ENCODE measurements around the gene CCNO.

The CCNO gene

DNA sequence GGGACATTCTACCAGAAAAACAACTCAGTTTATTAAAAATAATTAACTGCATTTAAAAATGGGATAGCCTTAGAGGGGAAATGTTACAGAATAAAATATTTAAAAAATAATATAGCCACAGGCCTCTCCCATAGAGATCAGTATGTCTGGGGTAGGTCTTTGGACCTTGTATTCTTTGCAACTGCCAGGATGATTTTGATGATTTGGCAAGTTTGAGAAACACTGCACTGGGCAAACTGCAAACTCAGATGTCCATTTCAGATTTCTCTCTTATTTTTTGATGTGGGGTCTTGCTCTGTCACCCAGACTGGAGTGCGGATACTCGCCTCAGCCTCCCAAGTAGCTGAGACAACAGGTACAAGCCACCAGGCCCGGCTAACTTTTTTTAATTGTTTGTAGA, 24.9 kb upstream of the CCNO start:
- Histone ChIP-seq H3K27ac (ENCODE audit: low read depth, low read length) (no peak overlapping the region), H3K27me3 (ENCODE audit: low read length) (no peaks in the 10 kb centered on the region), H4K20me1 (ENCODE audit: low read depth, low read length) (no peaks in the 10 kb centered on the region), H3K79me2 (ENCODE audit: insufficient read depth, low read length) (no peaks in the 10 kb centered on the region), H3K4me3 (ENCODE audit: insufficient read depth, low read length, poor library complexity, severe bottlenecking) (no peak overlapping the region), H3K9ac (ENCODE audit: low read length) (no peak overlapping the region), H3K9me3 (ENCODE audit: insufficient read depth, low read length) (no peaks in the 10 kb centered on the region), H3F3A (ENCODE audit: insufficient read depth) (0 out of 2 replicates have a peak, but pooled peaks cover 6% of the 10 kb centered on the region), H3K36me3 (ENCODE audit: low read length) (peaks cover 19% of the 10 kb centered on the region; the same call in 1 of the 2 replicates), H3K4me2 (ENCODE audit: low read depth, low read length, poor library complexity, severe bottlenecking) (no peak overlapping the region), H2AFZ (ENCODE audit: low read depth, low read length, severe bottlenecking) (no peak overlapping the region), H3K9me2 (replicated peaks; ENCODE audit: insufficient read depth, low read length) (no peaks in the 10 kb centered on the region)
- TF ChIP-seq CTCF (IDR thresholded peaks at IDR 0.05; ENCODE audit: insufficient read depth, low read length, poor library complexity, severe bottlenecking), result no peak
- TF ChIP-seq EZH2phosphoT487 (conservative IDR thresholded peaks at IDR 0.05; ENCODE audit: low read length), result no peak

- Histone ChIP-seq H4K20me1 (ENCODE audit: low read depth, low read length) (no peaks in the 10 kb centered on the region), H3K27me3 (ENCODE audit: low read length) (no peaks in the 10 kb centered on the region), H3K9me3 (ENCODE audit: insufficient read depth, low read length) (no peaks in the 10 kb centered on the region), H3K79me2 (ENCODE audit: insufficient read depth, low read length) (no peaks in the 10 kb centered on the region), H3K27ac (ENCODE audit: low read depth, low read length) (no peak overlapping the region), H3K4me2 (ENCODE audit: low read depth, low read length, poor library complexity, severe bottlenecking) (no peak overlapping the region), H3K36me3 (ENCODE audit: low read length) (no peaks in the 10 kb centered on the region), H3K4me3 (ENCODE audit: insufficient read depth, low read length, poor library complexity, severe bottlenecking) (no peak overlapping the region), H3F3A (ENCODE audit: insufficient read depth) (no peaks in the 10 kb centered on the region), H2AFZ (ENCODE audit: low read depth, low read length, severe bottlenecking) (no peak overlapping the region), H3K9ac (ENCODE audit: low read length) (no peak overlapping the region), H3K9me2 (replicated peaks; ENCODE audit: insufficient read depth, low read length) (no peaks in the 10 kb centered on the region)
- TF ChIP-seq CTCF (IDR thresholded peaks at IDR 0.05; ENCODE audit: insufficient read depth, low read length, poor library complexity, severe bottlenecking), result no peak
- TF ChIP-seq EZH2phosphoT487 (conservative IDR thresholded peaks at IDR 0.05; ENCODE audit: low read length), result no peak
Measured at GRCh38 chr5:55254802-55255201, 21.4 kb upstream of the CCNO start.

DNA sequence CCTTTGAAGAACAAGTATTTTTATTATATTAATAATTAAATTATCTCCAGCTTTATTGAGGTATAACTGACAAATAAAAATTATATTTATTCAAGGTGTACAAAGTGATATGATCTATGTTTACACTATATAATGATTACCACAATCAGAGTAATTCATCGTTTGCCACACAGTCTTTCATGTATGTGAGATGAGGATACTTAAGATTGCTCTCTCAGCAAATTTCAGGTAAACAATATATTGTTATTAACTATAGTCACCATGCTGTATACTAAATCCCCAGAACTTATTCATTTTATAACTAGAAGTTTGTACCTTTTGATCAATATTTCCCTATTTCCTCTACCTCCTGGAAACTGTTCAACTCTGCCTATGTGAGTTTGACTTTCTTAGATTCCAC, 16.7 kb upstream of the CCNO start:
- no peak overlapping the region for H2AFZ ChIP-seq (ENCODE audit: low read depth, low read length, severe bottlenecking)
- H3K9me2 ChIP-seq (replicated peaks; ENCODE audit: insufficient read depth, low read length), result no peaks in the 10 kb centered on the region
- H3K27ac ChIP-seq (ENCODE audit: low read depth, low read length), result no peak overlapping the region
- TF ChIP-seq EZH2phosphoT487 (conservative IDR thresholded peaks at IDR 0.05; ENCODE audit: low read length), result no peak
- TF ChIP-seq CTCF (IDR thresholded peaks at IDR 0.05; ENCODE audit: insufficient read depth, low read length, poor library complexity, severe bottlenecking), result no peak
- no peak overlapping the region for H3K4me3 ChIP-seq (ENCODE audit: insufficient read depth, low read length, poor library complexity, severe bottlenecking)
- no peaks in the 10 kb centered on the region for H3K27me3 ChIP-seq (ENCODE audit: low read length)
- no peaks in the 10 kb centered on the region for H3K36me3 ChIP-seq (ENCODE audit: low read length)
- H3K9me3 ChIP-seq (ENCODE audit: insufficient read depth, low read length), result peaks cover 6% of the 10 kb centered on the region; the same call in 1 of the 2 replicates
- no peaks in the 10 kb centered on the region for H4K20me1 ChIP-seq (ENCODE audit: low read depth, low read length)
- no peak overlapping the region for H3K9ac ChIP-seq (ENCODE audit: low read length)
- H3K4me2 ChIP-seq (ENCODE audit: low read depth, low read length, poor library complexity, severe bottlenecking), result no peak overlapping the region
- H3F3A ChIP-seq (ENCODE audit: insufficient read depth), result no peaks in the 10 kb centered on the region
- no peaks in the 10 kb centered on the region for H3K79me2 ChIP-seq (ENCODE audit: insufficient read depth, low read length)

All from SU-DHL-6 (cell line).